SW480 (cell line): ENCODE measurements around the gene EHD1.
"Not testable (repeated sequence)": the region's sequence is repeated elsewhere in the genome, so short reads cannot be mapped to it uniquely, and the experiment has no call there.

Experiments used
- DNase-seq: peaks from one replicate; pipeline ENCODE4 v3.0.0-alpha.2; 2016; ENCODE audit warnings: low spot score

Gene EHD1

DNA sequence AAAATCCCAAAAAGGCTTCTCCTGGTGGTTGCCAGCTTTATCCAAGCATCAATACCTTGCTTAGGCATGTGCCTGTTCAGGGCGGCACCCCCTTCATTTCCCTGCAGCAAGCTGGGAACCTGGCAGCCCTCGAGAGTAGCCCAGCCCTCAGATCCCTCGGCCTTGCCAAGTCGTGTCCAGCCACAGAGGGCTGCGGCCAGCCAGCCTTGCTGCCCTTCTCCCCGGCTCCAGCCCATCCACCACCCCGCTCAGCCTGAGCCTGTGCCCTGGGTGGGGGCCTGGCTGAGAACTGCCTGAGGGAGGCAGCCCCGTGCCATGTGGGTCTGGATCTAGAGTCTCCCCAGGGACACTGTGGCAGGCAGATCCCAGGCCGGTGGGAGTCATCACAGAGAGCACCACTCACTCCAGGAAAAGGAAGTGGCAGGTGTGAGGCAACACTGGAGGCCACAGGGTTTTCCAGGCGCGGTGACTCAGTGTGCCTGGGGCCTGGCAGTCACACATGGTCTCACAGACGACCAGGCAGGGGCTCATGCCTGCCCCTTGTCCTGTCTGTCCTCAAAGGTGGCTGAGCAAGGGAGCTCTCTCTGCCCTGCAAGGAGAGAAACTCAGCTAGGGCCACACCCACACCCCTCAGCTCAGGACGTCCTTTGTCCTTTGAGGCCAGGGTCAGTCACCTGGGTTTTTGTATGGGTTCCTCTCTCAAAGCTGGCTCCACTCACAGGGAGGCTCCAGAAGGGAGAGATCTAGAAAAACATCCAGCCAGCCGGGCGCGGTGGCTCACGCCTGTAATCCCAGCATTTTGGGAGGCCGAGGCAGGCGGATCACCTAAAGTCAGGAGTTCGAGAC lies 21.8 kb downstream of the EHD1 start:
- DNase-seq, result peak; percentile 92

DNA sequence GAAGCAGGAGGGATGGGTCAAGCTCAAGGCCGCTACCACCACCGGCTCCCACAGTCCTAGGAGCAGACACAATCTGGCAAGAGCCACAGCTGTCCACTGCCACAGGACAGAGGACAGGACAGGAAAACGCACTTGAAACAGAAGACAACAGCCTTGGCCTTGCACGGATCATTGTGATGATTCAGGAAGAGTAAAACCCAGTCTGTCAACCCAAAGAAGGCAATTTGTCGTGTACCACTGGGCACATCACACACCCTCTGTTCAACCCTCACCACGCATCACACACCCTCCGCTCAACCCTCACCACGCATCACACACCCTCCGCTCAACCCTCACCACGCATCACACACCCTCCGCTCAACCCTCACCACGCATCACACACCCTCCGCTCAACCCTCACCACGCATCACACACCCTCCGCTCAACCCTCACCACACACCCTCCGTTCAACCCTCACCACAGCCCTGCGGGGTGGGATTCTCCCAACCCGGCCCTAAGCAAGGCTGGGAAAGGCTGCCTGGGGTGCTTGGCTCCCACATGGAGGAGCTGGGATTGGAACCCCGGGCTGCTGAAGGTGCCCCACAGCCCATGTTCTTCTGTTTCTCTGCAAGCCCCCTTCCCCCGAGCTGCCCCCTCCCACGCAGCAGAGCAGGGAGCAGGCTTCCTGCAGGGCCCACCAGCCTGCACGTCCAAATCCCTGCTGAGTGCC lies 22.7 kb downstream of the EHD1 start:
- no peak for DNase-seq

DNA sequence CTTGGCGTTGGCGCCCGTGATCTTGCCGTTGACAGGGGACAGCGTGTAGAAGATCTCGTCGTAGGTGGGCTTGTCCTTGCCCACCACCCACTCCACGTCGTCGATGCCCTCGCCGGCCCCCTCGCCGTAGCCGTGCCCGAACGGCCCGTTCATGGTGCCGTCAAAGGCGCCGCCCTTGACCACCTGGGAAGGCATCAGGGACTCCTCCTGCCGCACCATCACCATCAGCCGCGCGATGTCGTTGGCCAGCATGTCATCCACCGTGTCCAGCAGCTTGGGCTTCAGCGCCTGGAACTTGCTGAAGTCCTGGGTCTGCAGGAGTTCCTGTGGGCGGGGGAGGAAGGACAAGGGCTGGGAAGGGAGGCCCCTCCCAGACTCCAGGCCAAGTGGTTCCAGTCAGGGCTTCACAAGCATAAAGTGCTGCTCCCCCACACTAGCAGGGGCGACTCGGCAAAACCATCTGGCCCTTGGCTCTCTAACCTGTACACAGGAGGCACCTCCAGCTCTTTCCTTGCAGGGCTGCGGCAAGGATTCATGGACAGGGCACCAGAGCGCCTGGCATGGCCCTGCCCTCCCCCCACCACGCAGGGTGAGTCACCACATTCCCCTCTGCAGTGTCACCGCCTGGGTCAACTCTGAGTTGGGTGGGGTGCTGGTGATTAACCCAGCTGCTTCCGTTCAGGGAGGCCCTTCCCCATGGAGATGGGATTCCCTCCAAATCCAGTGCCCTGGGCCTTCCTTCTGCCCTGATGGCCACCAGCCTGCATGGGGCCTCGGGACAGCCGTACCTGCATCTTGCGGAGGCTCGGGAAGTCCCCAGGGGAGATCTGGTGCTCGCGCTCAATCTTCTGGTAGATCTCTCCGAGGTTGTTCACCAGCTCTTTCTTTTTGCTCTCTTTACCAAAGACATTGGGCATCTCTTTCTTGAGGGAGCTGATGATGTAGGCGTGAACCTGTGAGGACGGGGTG lies 23.6 kb downstream of the EHD1 start:
- DNase-seq, result peak; percentile 97

DNA sequence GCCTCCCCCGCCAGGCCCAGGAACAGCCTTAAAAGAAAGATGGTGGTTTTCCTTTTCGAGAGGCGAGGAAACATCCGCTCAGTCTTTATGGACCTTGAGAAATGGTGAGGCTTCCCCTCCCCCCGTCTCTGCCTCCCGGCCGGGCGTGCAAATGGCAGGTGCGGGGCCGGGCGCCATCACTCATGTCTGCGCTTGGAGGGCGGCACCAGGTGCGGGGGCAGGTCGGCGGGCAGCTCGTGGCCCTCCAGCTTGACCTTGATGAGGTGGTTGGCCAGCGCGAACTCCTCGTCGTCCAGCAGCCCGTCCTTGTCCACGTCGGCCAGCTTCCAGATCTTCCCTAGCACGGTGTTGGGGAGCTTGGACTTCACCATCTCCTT lies 24.3 kb downstream of the EHD1 start:
- no peak for DNase-seq

DNA sequence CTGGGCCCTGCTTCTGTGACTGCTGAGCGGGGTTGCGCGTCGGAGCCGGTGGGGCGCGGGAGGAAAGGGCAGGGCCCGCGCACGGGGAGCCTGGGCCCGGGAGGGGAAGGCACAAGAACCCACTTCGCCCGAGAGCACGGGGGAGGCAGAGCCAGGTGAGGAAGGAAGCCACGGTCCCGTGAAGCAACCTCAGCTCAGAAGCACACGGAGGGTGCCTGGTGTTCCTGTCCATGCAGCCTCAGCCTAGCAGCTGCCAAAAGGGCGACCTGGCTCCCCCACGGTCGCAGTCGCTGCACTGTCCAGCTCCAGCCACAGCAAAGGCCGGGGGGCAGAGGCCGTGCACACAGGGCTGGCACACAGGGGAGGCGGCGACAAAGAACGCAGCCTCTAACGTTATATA lies 24.7 kb downstream of the EHD1 start:
- DNase-seq, result no peak

DNA sequence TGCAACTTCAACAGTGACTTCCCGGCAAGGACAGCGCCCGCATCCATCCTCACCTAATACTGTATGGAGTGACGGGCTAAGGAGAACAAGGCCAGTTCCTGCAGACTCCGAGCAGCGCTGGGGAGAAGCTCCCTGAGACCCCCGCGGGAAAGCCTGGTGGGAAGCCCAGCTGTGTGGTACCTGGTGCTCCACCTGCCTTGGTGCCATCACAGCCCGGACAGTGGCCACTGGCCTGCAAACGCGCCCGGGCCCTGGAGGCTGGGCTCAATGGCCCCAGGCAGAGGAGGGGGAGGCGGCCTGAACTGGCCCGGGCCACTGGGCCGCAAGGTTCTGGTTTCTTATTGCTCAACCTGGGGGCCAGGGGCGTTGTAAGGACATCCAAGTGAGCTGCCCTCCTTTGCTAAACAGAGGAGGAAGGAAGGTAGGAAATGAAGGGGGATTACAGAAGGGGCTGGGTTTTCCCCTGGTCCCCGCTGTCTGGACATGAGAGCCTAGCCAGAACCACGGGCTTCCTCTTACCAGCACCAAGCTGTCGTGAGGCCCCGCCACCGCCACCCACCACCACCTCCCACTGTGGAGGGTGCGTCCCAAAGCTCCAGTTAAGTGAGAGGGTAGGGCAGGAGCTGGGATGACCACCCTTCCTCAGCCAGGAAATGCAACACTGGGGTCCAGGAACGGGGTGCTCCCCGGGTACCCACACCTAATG lies 25.5 kb downstream of the EHD1 start:
- DNase-seq, result no peak

DNA sequence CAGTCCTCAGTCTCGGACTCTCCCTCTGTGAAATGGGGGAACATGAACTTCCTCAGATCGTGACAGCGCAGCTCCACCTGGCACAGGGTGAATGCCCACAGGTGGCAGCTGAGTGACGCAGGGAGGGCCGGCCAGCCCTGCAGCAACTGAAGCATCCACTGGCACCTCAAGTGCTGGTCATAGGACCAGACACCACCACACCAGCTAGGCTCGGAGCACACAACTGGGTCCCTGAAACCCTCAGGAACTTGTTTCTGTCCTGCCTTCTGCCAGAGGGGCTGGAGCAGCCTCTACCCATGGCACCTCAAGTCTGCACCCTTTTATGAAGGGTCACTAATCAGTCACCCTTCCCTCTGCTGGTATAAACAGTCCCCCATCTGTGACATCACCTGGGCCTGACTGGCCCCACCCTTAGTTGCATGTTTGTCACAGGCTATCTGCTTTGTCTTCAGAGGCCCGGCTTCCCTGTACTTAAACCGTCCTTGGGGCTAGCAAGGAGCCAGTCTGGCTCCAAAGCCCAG lies 26.5 kb downstream of the EHD1 start:
- DNase-seq, result no peak

DNA sequence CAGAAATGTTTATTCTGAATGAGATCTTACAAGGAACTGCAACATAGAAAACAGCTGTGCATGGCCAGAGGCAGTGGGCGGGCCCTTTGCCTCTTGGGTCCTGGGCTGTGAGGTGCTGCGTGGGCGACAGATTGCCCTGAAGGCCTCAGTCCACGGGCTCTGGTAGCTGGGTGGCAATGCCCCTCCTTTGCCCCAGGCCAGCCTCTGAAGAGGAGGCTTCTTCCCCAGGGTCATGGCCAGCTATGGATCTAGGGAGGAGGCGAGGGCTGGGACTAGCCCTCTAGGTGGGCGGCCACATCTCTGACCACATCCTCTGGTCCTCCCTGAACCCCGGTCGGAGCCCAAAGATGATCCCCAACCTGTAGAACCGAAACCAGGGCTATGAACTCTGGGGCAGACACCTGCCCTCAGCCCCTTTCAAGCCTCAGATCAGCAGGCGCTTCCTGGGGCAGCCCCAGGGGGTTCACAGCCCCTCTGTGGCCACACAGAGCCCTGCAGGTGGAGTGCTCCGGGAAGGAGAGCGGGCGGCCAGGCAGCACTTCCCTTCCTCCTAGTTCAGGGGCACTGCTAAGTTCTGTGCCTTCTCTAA lies 27.3 kb downstream of the EHD1 start:
- DNase-seq, result peak; percentile 61

DNA sequence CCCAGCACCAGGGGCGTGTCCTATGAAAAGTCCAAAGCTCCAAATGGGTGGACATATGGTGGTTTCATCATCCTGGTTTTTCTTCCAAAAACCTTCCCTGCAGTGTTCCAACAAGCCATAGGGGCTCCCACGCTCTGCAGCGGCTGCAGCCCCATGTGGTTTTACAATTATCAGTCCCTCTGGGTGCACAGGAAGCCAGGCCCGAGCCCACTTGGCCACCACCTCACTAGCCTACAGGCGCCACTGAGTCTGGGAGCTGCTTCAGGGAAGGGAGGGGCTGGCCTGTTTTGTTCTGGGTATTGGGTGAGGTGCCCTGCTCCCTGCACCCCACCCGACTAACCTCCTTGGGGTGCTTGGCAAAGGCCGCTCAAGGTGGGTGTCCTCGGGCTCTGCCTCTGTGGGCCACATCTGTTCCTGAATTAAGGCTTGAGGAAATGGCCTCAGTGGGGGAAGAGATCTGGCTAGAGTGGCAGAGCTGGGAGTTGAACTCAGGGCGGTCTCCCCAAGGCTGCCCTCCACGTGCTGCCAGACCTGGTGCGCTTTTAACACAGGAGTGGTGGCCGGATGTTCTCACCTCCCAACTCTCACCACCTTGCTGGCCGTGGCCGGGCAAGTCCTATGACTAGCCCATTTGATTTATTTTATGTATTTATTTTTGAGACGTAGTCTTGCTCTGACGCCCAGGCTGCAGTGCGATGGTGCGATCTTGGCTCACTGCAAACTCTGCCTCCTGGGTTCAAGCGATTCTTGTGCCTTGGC lies 28.6 kb downstream of the EHD1 start:
- DNase-seq, result no peak

DNA sequence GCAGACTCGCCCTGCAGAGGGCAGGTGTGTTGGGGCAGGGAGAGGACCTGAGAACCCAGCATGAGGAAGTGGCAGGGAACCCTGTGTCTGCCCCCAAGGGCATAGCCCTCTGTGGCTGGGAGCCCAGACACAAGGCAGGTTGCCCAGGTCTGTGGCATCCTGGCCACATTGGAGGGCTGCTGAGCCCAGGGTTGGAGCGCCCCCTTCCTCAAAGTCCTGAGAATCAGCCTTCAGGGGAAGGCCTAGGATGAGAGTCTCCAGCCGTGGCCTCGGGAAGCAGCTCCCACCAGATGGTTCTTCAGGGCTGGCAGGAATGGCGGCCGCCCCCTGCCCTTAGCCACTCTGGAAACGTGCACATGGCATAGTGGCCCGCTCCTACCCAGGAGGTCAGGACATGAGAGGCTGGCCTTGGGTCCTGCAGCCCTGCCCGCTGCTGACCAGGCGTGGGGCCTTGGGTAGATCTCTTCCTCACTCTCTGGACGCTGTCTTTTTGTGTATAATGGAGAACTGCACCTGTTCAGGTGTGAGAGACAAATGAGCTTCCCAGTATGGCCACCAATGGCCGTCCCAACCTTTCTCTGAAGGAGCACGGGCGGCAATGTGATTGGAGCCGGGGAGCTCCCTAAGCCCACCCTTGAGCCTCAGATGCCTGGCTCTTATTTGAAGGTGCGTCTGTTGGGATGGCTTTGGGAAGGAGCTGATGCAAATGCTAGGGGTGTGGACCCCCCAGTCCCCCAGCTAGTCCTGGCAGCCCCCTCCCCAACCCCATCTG lies 29.4 kb downstream of the EHD1 start:
- no peak for DNase-seq

DNA sequence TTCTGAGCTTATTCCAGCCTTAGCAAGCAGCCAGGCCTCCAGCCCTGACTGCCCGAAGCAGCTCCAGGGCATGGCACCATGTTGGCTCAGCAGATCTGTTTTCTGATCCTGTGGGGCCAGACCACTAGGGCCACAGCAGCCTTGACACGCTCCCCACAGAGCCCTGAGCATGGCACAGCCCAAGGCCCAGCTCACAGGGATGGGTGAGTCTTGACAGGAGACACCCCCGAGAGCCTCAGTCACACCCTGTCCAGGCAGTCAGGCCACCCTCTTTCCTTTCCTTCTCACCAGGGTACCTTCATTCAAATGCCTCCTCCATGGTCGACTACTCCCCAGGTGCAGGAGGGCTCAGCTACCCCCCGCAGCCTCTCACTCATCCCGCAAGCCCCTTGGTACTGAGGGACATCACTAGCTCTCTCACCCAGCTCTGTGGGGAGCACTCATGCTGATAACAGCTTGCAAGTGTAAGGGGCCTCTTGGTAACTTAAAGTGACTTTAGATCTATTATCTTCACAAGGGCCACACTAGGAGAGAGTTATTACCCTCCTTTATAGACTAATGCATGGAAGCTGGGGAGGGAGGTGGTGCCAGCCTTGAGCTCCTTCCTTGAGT lies 30.1 kb downstream of the EHD1 start:
- no peak for DNase-seq

DNA sequence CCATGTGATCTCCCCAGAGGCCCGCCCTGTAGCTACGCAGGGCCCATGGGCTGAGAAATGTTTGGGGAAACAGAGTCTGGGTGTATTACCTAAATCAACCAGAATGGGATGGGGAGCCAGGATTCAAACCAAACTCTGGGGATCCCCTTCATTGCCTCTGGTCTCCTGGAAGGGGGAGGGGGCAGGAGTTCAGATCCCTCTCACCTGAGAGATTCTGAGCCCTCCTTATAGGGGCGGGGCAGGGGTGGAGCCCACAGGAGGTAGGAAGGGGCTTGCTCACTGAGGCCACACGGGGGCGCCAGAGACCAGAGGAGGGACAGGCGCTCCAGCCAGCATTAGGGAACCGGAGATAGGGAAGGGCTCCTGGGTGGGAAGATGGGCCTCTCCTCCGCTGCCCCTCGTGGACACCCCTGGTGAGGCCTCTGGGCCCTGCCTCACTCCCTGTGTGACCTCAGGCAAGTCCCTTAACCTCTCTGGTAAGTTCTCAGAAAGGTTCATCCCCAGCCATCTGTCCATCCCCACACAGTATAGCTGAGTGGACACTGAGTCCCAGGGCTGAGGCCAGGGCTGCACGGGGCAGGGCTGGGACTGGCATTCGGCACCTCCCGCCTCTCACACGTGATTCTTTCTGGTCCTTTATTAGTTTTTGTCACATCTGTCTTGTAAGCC lies 31.3 kb downstream of the EHD1 start:
- DNase-seq, result peak; percentile 95

DNA sequence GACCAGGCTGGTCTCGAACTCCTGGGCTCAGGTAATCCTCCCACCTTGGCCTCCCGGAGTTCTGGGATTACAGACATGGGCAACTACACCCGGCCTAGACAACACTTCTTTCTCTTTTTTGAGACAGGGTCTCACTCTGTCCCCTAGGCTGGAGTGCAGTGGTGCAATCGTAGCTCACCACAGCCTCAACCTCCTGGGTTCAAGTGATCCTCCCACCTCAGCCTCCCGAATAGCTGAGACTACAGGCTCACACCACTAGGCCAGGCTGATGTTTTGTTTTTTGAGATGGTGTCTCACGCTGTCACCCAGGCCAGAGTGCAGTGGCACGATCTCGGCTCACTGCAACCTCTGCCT lies 32.7 kb downstream of the EHD1 start:
- not testable (repeated sequence) for DNase-seq

DNA sequence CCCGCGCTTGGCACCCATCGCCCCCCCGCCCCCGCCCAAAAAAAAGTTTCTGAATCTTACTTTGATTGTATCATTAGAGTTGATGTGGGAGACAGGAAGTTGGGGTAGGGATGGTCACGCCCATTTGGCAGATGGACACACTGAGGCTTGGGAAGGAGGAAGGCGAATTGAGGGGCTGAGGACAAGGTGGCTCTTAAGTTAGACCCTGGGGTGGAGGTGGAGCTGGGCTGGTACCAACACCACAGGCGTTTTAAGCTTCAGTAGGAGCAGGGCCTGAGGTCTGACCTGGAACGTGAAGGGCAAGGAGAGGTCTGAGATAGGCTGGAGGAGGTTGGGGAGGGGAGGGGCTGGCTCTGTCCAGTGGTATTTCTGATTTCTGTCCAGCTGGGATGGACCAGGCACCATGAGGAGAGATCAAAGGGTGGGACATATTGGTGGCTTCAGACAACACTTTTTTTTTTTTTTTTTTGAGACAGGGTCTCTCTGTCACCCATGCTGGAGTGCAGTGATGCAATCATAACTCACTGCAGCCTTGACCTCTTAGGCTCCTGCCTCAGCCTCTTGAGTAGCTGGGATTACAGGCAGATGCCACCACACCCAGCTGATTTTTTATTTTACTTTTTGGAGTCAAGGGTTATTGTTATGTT lies 33.2 kb downstream of the EHD1 start:
- DNase-seq, result no peak

DNA sequence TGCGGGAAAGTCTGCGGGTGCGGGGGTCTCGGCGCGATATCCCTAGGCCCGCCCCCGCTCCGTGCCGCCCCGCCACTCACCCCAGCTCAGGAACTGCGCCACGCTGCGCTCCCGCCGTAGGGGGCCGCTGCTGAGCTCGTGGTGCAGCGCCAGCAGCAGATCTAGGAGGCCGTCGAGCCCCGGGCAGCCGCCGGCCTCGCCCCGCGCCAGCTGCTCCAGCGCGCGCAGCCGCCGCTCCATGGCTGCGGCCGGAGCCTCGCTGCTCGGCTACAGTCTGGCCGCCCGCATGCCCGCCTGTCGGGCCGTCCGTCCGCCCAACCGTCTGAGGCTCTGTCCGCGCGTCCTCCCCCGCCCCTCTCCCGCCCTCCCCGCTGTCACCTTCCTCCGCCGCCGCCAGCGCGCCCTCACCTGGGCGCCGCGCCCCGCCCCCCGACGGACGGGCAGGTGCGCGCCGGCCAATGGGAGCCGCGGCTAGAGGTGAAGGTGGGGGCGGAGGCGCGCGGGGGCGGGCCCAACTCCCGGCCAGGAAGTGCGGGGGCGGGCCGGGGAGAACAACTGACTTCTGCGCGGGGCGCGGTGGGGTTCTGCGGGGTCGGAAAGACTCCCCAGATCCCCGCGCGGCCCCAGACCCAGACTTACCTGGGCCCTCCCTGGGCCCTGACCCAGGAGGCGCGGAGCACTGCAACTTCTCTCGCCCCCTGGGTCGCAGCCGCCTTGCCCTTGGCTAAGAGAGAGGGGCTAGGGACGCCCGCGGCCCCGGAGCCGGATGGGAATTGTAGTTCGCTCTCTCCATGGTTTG lies 33.9 kb downstream of the EHD1 start, which contains the start of gene CDC42BPG:
TSS of gene CDC42BPG (minus strand) at position 324 of the 799 bp plus-strand sequence. CDS start at position 240, 84 bp downstream.
- DNase-seq, result peak; percentile 85

DNA sequence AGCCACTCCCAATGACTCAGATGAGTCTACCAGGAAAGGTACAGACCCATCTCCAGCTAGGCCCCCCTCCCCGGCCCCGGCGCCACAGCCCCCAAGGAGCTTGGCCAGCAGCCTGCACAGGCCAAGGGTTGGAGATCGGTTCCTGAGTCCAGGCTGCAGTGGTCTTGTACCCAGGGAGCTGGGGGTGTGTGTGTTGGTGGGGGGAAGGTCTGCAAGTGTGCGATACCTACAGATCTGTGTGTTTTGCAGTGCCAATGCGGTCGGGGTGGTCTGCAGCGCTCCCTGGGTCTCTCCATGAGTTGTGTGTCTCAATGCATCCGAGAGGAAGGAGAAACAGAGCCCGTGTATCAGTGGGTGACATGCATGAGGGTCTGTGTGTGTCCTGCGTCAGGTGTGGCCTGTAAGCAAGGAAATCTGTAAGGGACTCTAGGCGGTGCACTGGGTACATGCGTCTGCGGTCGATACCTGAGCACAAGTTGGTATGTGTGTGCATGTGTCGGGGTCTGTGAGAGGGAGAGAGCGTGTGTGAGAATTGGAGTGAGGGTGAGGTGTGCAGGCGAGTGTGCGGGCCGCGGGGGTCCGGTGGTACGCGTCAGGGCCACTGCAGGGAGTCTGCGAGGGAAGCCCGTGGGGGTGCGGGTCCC lies 34.6 kb downstream of the EHD1 start:
- peak; percentile 78 for DNase-seq
